Endodermal cell (in vitro differentiated cells): Measurements from ENCODE around the gene HLA-DMB. TPM values are rescaled to one million over a fixed set of nuclear protein-coding genes. Genes with fewer than 3 reads are reported as not detected.

Source experiments
- DNase-seq: peaks from one replicate; pipeline ENCODE4 v3.0.0-alpha.2; 2017
- H3K27ac ChIP-seq: 2 replicates; pipeline ENCODE4 v1.5.1; 2013; ENCODE audit warnings: mild to moderate bottlenecking, low read depth, low read length, moderate library complexity
- H3K27me3 ChIP-seq: 2 replicates; pipeline ENCODE4 v1.6.1; 2013; ENCODE audit warnings: mild to moderate bottlenecking, low read length, moderate library complexity; ENCODE audit not compliant: insufficient read depth, control insufficient read depth, poor library complexity, severe bottlenecking
- H3K36me3 ChIP-seq: 2 replicates; pipeline ENCODE4 v1.7.0; 2013; ENCODE audit warnings: mild to moderate bottlenecking, low read length, moderate library complexity; ENCODE audit not compliant: control insufficient read depth, insufficient read depth
- H3K4me1 ChIP-seq: one replicate; pipeline ENCODE4 v1.7.0; 2013; ENCODE audit warnings: low read length; ENCODE audit not compliant: control insufficient read depth, insufficient read depth
- H3K4me3 ChIP-seq: 2 replicates; pipeline ENCODE4 v1.5.1; 2013; ENCODE audit warnings: mild to moderate bottlenecking, low read length, moderate library complexity
- H3K9ac ChIP-seq: 2 replicates; pipeline ENCODE4 v1.6.1; 2013; ENCODE audit warnings: mild to moderate bottlenecking, low read length, moderate library complexity; ENCODE audit not compliant: poor library complexity, severe bottlenecking; ENCODE audit errors: extremely low read depth
- H3K9me3 ChIP-seq: 2 replicates; pipeline ENCODE4 v1.6.1; 2013; ENCODE audit warnings: mild to moderate bottlenecking, low read length, moderate library complexity; ENCODE audit not compliant: control insufficient read depth
- H3K27ac Mint-ChIP-seq: 2 replicates; pipeline ENCODE4 v1.8.0; 2020; ENCODE audit warnings: mixed read lengths
- H3K27me3 Mint-ChIP-seq: 2 replicates; pipeline ENCODE4 v1.8.0; 2021; ENCODE audit warnings: mild to moderate bottlenecking, mixed read lengths; ENCODE audit not compliant: insufficient read depth
- H3K36me3 Mint-ChIP-seq: 2 replicates; pipeline ENCODE4 v1.8.0; 2020; ENCODE audit warnings: low read depth, mixed read lengths
- H3K4me1 Mint-ChIP-seq: 2 replicates; pipeline ENCODE4 v1.8.0; 2020; ENCODE audit warnings: mixed read lengths
- H3K4me3 Mint-ChIP-seq: 2 replicates; pipeline ENCODE4 v1.8.0; 2020; ENCODE audit warnings: mild to moderate bottlenecking, moderate library complexity, mixed read lengths
- H3K9me3 Mint-ChIP-seq: 2 replicates; pipeline ENCODE4 v1.8.0; 2020; ENCODE audit warnings: mild to moderate bottlenecking, mixed read lengths
- WGBS, 2 experiments: methylation state at CpG; one replicate each; pipeline versions ENCODE4 v1.1.5 to v1.1.7; 2013; ENCODE audit warnings: missing lambda C conversion rate in 2 of 2, mixed read lengths in 1 of 2; ENCODE audit not compliant: insufficient coverage in 1 of 2, insufficient read length in 1 of 2; 5-methylcytosine and 5-hydroxymethylcytosine counted together
- total RNA-seq, 2 donors: library from RNA; stranded (reverse); fragmentation: NEBNext Ultra II Directional in 1 of 2; extraction: Animal tissue kit (Norgen Biotek cat#: 25700) in 1 of 2; gene quantifications; 2 replicates in 1 of 2; 3 replicates in 1 of 2; pipeline ENCODE4 v1.2.1, GENCODE V29; 2021
- TF ChIP-seq, protein P1 (sequence below): fragments of 200-600 bp; sonication (generic); conservative IDR thresholded peaks from 2 replicates; pipeline ENCODE4 v1.5.0; 2021; ENCODE audit warnings: antibody characterized with exemption, mild to moderate bottlenecking

Gene HLA-DMB
- total RNA-seq, 2 donors from 2014 or later: 0.24 to 1.8 TPM

GRCh38 chr6:32962213-32962826 lies 21.5 kb upstream of the HLA-DMB start:
- DNase-seq: no peak
- Mint-ChIP-seq H3K27ac (no peak overlapping the region), H3K27me3 (no peaks in the 10 kb centered on the region), H3K36me3 (no peaks in the 10 kb centered on the region), H3K9me3 (peaks cover 6% of the 10 kb centered on the region), H3K4me3 (no peak overlapping the region), H3K4me1 (peaks cover 15% of the 10 kb centered on the region)
- no peaks in the 10 kb centered on the region for H3K4me1 ChIP-seq
- H3K4me3 ChIP-seq: no peak overlapping the region
- H3K27me3 ChIP-seq: no peaks in the 10 kb centered on the region
- no peaks in the 10 kb centered on the region for H3K36me3 ChIP-seq
- TF ChIP-seq, protein P1, sequence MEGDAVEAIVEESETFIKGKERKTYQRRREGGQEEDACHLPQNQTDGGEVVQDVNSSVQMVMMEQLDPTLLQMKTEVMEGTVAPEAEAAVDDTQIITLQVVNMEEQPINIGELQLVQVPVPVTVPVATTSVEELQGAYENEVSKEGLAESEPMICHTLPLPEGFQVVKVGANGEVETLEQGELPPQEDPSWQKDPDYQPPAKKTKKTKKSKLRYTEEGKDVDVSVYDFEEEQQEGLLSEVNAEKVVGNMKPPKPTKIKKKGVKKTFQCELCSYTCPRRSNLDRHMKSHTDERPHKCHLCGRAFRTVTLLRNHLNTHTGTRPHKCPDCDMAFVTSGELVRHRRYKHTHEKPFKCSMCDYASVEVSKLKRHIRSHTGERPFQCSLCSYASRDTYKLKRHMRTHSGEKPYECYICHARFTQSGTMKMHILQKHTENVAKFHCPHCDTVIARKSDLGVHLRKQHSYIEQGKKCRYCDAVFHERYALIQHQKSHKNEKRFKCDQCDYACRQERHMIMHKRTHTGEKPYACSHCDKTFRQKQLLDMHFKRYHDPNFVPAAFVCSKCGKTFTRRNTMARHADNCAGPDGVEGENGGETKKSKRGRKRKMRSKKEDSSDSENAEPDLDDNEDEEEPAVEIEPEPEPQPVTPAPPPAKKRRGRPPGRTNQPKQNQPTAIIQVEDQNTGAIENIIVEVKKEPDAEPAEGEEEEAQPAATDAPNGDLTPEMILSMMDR: no peak
- H3K27ac ChIP-seq: no peak overlapping the region
- no peak overlapping the region for H3K9ac ChIP-seq
- no peaks in the 10 kb centered on the region for H3K9me3 ChIP-seq
- 94% methylated on average over 1 of the region's 1 CpG; no CpG with 5 or more reads in 1 of the 2 experiments for WGBS, 2 experiments

DNA sequence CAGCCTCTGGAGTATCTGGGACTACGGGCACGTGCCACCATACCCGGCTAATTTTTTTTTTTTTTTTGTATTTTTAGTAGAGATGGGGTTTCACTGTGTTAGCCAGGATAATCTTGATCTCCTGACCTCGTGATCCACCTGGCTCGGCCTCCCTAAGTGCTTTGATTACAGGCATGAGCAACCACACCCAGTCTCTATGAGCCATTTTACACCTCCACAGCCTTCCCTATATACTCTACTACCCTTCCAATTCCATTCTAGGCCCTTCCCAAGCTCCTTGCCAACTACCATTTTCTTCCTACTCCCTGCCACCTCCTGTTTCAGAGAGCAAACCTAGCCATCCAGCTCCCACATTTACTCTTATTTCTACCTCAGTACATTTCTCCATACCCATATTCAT lies 19.7 kb upstream of the HLA-DMB start:
- H3K27ac ChIP-seq: no peak overlapping the region
- no peak overlapping the region for H3K9ac ChIP-seq
- no peaks in the 10 kb centered on the region for H3K9me3 ChIP-seq
- no peaks in the 10 kb centered on the region for H3K27me3 ChIP-seq
- DNase-seq: peak; percentile 5
- Mint-ChIP-seq H3K27ac (no peak overlapping the region), H3K4me1 (peaks cover 7% of the 10 kb centered on the region), H3K36me3 (no peaks in the 10 kb centered on the region), H3K27me3 (peaks cover 2% of the 10 kb centered on the region), H3K4me3 (no peak overlapping the region), H3K9me3 (peaks cover 6% of the 10 kb centered on the region)
- H3K4me1 ChIP-seq: no peaks in the 10 kb centered on the region
- H3K4me3 ChIP-seq: no peak overlapping the region
- WGBS, 2 experiments: 98% methylated on average over 2 of the region's 5 CpGs; no CpG with 5 or more reads in 1 of the 2 experiments
- TF ChIP-seq, protein P1: no peak
- H3K36me3 ChIP-seq: no peaks in the 10 kb centered on the region

- H3K27me3 ChIP-seq: no peaks in the 10 kb centered on the region
- no peak overlapping the region for H3K27ac ChIP-seq
- H3K27me3 Mint-ChIP-seq: peaks cover 2% of the 10 kb centered on the region
- no peak overlapping the region for H3K4me3 ChIP-seq
- no peaks in the 10 kb centered on the region for H3K4me1 Mint-ChIP-seq
- H3K4me1 ChIP-seq: no peaks in the 10 kb centered on the region
- 80 to 91% methylated on average over 1 to 2 of the region's 2 CpGs for WGBS, 2 experiments
- H3K36me3 ChIP-seq: no peaks in the 10 kb centered on the region
- H3K9me3 ChIP-seq: no peaks in the 10 kb centered on the region
- H3K9ac ChIP-seq: no peak overlapping the region
- TF ChIP-seq, protein P1: no peak
- H3K27ac Mint-ChIP-seq: no peak overlapping the region
- H3K36me3 Mint-ChIP-seq: no peaks in the 10 kb centered on the region
- no peaks in the 10 kb centered on the region for H3K9me3 Mint-ChIP-seq
- DNase-seq: no peak
- H3K4me3 Mint-ChIP-seq: no peak overlapping the region
These were observed 15.3 kb upstream of the HLA-DMB start for GRCh38 chr6:32956176-32956575.
